GM18519 (cell line): ENCODE measurements around the gene WIPI1.

Source experiments
- ATAC-seq: cut with Tn5 transposase; IDR thresholded peaks from one replicate; pipeline ENCODE4 v1.9.1; 2021; ENCODE audit warnings: mild to moderate bottlenecking, moderate library complexity; ENCODE audit not compliant: unreplicated experiment, low FRiP score

The WIPI1 gene

GRCh38 chr17:68461122-68461539 is 3.8 kb upstream of the WIPI1 start:
- ATAC-seq: no peak

- no peak for ATAC-seq
Observed at GRCh38 chr17:68460715-68461114, 3.4 kb upstream of the WIPI1 start.

- no peak for ATAC-seq
Observed at GRCh38 chr17:68460146-68460545, 2.9 kb upstream of the WIPI1 start.

GRCh38 chr17:68459037-68459639 is 1.8 kb upstream of the WIPI1 start:
- ATAC-seq: peak; percentile 27

- ATAC-seq: no peak
Observed at GRCh38 chr17:68458260-68459036, 1.2 kb upstream of the WIPI1 start.

- peak; percentile 58 for ATAC-seq
Observed at GRCh38 chr17:68457539-68458259, 403 bp upstream of the WIPI1 start.

- no peak for ATAC-seq
Observed at GRCh38 chr17:68456339-68457167, 743 bp downstream of the WIPI1 start.

GRCh38 chr17:68455901-68456338 is 1.4 kb downstream of the WIPI1 start:
- no peak for ATAC-seq

GRCh38 chr17:68453991-68454665 is 3.2 kb downstream of the WIPI1 start:
- no peak for ATAC-seq

- ATAC-seq: no peak
Observed at GRCh38 chr17:68452724-68453290, 4.5 kb downstream of the WIPI1 start.

GRCh38 chr17:68451670-68452354 is 5.5 kb downstream of the WIPI1 start:
- no peak for ATAC-seq

- no peak for ATAC-seq
Observed at GRCh38 chr17:68450801-68451200, 6.5 kb downstream of the WIPI1 start.

- ATAC-seq: no peak
Observed at GRCh38 chr17:68450391-68450790, 6.9 kb downstream of the WIPI1 start.

- ATAC-seq: no peak
Observed at GRCh38 chr17:68449021-68449739, 8.1 kb downstream of the WIPI1 start.

GRCh38 chr17:68446626-68447041 is 10.7 kb downstream of the WIPI1 start:
- ATAC-seq: no peak

GRCh38 chr17:68445671-68446070 is 11.6 kb downstream of the WIPI1 start:
- no peak for ATAC-seq

- no peak for ATAC-seq
Observed at GRCh38 chr17:68443972-68444464, 13.3 kb downstream of the WIPI1 start.

GRCh38 chr17:68441070-68441770 is 16.1 kb downstream of the WIPI1 start:
- no peak for ATAC-seq
